GM12865 (cell line): ENCODE results near the gene NHLRC4.

ENCODE experiments used
- DNase-seq: peaks from one replicate; pipeline ENCODE4 v3.0.0; 2010; ENCODE audit warnings: low read depth
- H3K4me3 ChIP-seq: 2 replicates; pipeline ENCODE4 v1.5.1; 2011; ENCODE audit warnings: mild to moderate bottlenecking, low read depth, low read length, control low read depth
- CTCF ChIP-seq: IDR thresholded peaks from 2 replicates; pipeline ENCODE4 v1.5.1; 2011; ENCODE audit warnings: low read length, control low read depth, low read depth, inconsistent platforms; ENCODE audit not compliant: insufficient read depth; ENCODE audit errors: missing control alignments

NHLRC4 gene

GRCh38 chr16:539901-540530 is 26.8 kb upstream of the NHLRC4 start:
- H3K4me3 ChIP-seq: no peak overlapping the region
- no peak for TF ChIP-seq CTCF
- DNase-seq: no peak

DNA sequence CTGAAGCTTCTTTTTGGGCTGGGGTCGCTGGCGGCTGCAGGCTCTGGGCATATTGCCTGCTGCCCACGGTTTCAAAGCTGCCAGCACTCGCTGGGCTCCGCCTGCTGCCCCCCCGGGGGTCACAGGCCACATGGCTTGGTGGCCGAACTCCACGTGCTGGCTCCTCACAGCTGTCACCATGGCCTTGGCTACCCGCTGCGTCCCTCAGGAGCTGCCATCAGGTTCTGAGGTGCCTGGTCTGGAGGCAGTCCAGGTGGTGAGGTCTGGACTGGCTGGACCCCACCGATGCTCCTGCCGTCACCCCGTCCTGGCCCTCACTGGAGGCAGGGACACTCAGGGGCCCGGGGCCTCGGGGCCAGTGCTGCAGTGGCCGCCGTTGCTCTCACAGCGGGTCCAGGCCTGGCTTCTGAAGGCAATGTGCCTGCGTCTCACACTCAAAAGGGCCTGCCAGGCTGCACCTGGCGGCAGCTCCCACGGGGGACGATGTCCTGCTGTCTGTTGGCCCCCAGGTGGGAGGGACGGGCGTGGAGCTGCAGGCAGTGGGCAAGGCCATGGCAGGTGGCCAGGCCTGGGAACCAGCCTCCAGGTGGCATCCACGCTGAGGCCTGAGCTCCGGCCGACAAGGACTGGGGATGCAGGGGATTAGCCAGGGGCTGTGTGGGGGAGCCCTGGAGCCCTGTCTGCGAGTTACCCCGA is 26.0 kb upstream of the NHLRC4 start:
- DNase-seq: no peak
- no peak for TF ChIP-seq CTCF
- no peak overlapping the region for H3K4me3 ChIP-seq

DNA sequence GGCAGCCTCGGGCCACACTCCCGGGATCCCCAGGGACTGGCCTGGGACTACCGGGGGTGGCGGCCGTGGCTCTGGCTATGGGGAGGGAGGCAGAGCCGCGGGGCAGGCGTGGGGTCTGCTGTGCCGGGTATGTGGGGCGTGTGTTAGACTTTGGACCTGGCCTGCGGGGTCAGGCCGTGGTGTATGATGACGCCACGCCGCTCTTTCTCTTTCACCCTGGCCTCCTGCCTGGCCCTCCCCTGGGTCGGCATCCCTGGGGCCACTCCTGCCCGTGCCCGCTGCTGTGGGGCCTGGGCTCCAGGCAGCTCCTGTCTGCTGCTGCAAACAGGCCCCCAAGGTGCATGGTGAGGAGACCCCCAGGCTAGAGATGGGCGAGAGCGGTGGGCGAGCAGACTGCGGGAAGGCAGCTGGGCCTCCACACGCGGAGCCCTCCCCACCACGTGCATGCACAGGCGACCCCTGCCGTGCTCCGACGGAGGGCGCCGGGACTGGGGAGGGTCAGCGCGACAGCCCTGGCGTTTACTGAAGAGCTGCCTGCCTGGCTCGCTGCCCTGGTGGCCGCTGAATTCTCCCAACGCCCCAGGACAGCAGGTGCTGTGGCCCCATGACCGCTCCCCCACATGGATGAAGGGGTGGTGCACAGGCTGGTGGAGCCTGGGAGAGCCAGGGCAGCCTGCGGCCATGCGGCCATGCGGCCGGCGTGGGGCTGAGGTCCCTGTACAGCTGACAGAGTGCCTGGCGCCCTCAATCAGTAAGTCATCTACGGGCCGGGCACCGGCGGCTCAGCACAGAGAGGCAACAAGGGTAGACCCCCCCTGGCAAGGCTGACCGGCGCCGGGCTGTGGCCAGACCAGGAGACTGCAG is 23.3 kb upstream of the NHLRC4 start:
- no peak for TF ChIP-seq CTCF
- DNase-seq: no peak
- H3K4me3 ChIP-seq: no peak overlapping the region

GRCh38 chr16:544517-544916 is 22.3 kb upstream of the NHLRC4 start:
- no peak for TF ChIP-seq CTCF
- no peak overlapping the region for H3K4me3 ChIP-seq
- no peak for DNase-seq

- TF ChIP-seq CTCF: no peak
- no peak for DNase-seq
- H3K4me3 ChIP-seq: no peak overlapping the region
Observed at GRCh38 chr16:546909-547770, 19.7 kb upstream of the NHLRC4 start.

GRCh38 chr16:548586-548985 is 18.2 kb upstream of the NHLRC4 start:
- DNase-seq: no peak
- TF ChIP-seq CTCF: no peak
- no peak overlapping the region for H3K4me3 ChIP-seq
